Lung (tissue), 12 donors: ENCODE data around the gene MAP7. TPM values are rescaled to one million over a fixed set of nuclear protein-coding genes. Genes with fewer than 3 reads are reported as not detected.
"Not testable (repeated sequence)": the region's sequence is repeated elsewhere in the genome, so short reads cannot be mapped to it uniquely, and the experiment has no call there.

Experiments used
- ATAC-seq: fragments of 200-7000 bp; cut with Tn5 transposase; one replicate; pipeline ENCODE4 v1.9.1; 2020; ENCODE audit warnings: moderate number of reproducible peaks; ENCODE audit not compliant: insufficient read depth, low FRiP score
- DNase-seq, 3 donors: peaks; one replicate each; pipeline ENCODE4 v3.0.0-alpha.2; 2013 to 2017
- H3K27ac ChIP-seq, 2 donors: one replicate each; pipeline ENCODE4 v1.5.1; 2013; ENCODE audit warnings: mild to moderate bottlenecking in 2 of 2, moderate library complexity in 2 of 2, control low read depth in 1 of 2, inconsistent platforms in 1 of 2, low read depth in 1 of 2, low read length in 1 of 2
- H3K27me3 ChIP-seq, 3 donors: one replicate each; pipeline ENCODE4 v1.5.1; 2013; ENCODE audit warnings: low read length in 2 of 3; ENCODE audit not compliant: control insufficient read depth in 3 of 3, insufficient read depth in 3 of 3
- H3K36me3 ChIP-seq, 4 donors: one replicate each; pipeline ENCODE4 v1.5.1; 2013; ENCODE audit warnings: low read length in 4 of 4, mild to moderate bottlenecking in 1 of 4, moderate library complexity in 1 of 4; ENCODE audit not compliant: control insufficient read depth in 4 of 4, insufficient read depth in 4 of 4
- H3K4me1 ChIP-seq, 5 donors: one replicate each; pipeline ENCODE4 v1.5.1; 2013; ENCODE audit warnings: low read length in 5 of 5, mild to moderate bottlenecking in 2 of 5, moderate library complexity in 1 of 5; ENCODE audit not compliant: control insufficient read depth in 5 of 5, insufficient read depth in 5 of 5
- H3K4me3 ChIP-seq: one replicate; pipeline ENCODE4 v1.5.1; 2013; ENCODE audit warnings: mild to moderate bottlenecking, control low read depth, moderate library complexity
- H3K9ac ChIP-seq, 2 donors: one replicate each; pipeline ENCODE4 v1.5.1; 2013; ENCODE audit warnings: low read length in 2 of 2, control low read depth in 1 of 2; ENCODE audit not compliant: insufficient read depth in 1 of 2
- H3K9me3 ChIP-seq, 4 donors: one replicate each; pipeline ENCODE4 v1.5.1; 2013; ENCODE audit warnings: low read length in 3 of 4, mild to moderate bottlenecking in 1 of 4, moderate library complexity in 1 of 4; ENCODE audit not compliant: control insufficient read depth in 4 of 4, insufficient read depth in 3 of 4
- WGBS, 2 donors: extraction: QIAGEN DNeasy Blood & Tissue Kit; methylation state at CpG; one replicate each; pipeline ENCODE4 v1.1.7; 2013; 5-methylcytosine and 5-hydroxymethylcytosine counted together
- polyA plus RNA-seq, 2 donors: library from polyadenylated mRNA; stranded (reverse); fragments of 200-250 nt; gene quantifications; one replicate each; pipeline ENCODE4 v1.2.1, GENCODE V29; 2013
- total RNA-seq, 2 donors: library from RNA; depleted of rRNA in 1 of 2; stranded (reverse); fragments of >200 nt in 1 of 2; gene quantifications; one replicate each; pipeline ENCODE4 v1.2.1, GENCODE V29; 2014 to 2021
- TF ChIP-seq, protein P1 (sequence below): IDR thresholded peaks from 2 replicates; pipeline ENCODE4 v1.5.1; 2012; ENCODE audit warnings: mild to moderate bottlenecking; ENCODE audit errors: control extremely low read depth, extremely low read depth
- donor health status: control.
- donor health status: control.
- donor health status: Bipolar disorder and iron deficiency.
- donor health status: healthy.
- donor health status: DM: yes; HTN: yes; CAD: no.

The MAP7 gene
- total and polyA plus RNA-seq, 4 donors = 8.4 to 23.4 (median 12.3) TPM

DNA sequence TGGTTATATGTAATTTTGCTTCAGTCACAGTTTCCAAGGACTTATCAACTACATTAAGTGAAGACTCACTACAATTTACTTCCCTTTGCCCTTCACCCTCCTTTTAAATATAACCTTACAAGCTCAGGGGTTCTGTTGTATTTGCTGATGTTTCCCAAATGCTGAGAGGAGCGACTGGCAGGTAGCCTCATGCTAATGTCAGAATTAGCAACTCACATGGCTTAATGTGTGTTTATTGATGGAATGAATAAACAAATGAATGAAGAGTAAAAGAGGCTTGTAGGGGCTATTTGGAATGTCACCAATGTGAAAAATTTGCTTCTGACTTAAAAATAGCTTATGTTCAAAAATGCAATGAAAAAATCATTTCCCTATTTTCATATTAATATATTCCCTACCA, 41.4 kb upstream of the MAP7 start:
- 87 to 91% methylated on average over 1 of the region's 1 CpG for WGBS, 2 donors
- peaks cover 0 to 24% (median 7%) of the 10 kb centered on the region in 4 donors for H3K36me3 ChIP-seq
- ATAC-seq (no peak), DNase-seq (no peak)
- peaks cover 0 to 2% (median 0%) of the 10 kb centered on the region in 5 donors for H3K4me1 ChIP-seq
- H3K27me3 ChIP-seq = no peaks in the 10 kb centered on the region
- TF ChIP-seq, protein P1, sequence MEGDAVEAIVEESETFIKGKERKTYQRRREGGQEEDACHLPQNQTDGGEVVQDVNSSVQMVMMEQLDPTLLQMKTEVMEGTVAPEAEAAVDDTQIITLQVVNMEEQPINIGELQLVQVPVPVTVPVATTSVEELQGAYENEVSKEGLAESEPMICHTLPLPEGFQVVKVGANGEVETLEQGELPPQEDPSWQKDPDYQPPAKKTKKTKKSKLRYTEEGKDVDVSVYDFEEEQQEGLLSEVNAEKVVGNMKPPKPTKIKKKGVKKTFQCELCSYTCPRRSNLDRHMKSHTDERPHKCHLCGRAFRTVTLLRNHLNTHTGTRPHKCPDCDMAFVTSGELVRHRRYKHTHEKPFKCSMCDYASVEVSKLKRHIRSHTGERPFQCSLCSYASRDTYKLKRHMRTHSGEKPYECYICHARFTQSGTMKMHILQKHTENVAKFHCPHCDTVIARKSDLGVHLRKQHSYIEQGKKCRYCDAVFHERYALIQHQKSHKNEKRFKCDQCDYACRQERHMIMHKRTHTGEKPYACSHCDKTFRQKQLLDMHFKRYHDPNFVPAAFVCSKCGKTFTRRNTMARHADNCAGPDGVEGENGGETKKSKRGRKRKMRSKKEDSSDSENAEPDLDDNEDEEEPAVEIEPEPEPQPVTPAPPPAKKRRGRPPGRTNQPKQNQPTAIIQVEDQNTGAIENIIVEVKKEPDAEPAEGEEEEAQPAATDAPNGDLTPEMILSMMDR = no peak
- H3K9me3 ChIP-seq = no peaks in the 10 kb centered on the region
- no peak overlapping the region for H3K4me3 ChIP-seq
- no peak overlapping the region for H3K9ac ChIP-seq
- H3K27ac ChIP-seq = no peak overlapping the region

GRCh38 chr6:136590846-136591245, 40.6 kb upstream of the MAP7 start:
- DNase-seq, H3K9me3 ChIP-seq, H3K27ac ChIP-seq, H3K4me1 ChIP-seq, H3K4me3 ChIP-seq, H3K27me3 ChIP-seq, H3K9ac ChIP-seq, ATAC-seq: not testable (repeated sequence)
- H3K36me3 ChIP-seq = peaks cover 0 to 20% (median 7%) of the 10 kb centered on the region in 4 donors
- 97 to 100% methylated on average over 2 of the region's 2 CpGs for WGBS, 2 donors

GRCh38 chr6:136587527-136587926, 37.3 kb upstream of the MAP7 start:
- Histone ChIP-seq H3K9me3 (no peaks in the 10 kb centered on the region), H3K4me3 (no peak overlapping the region), H3K27ac (peak overlapping the region in 1 of 2 donors; percentile 45), H3K27me3 (no peaks in the 10 kb centered on the region), H3K9ac (no peak overlapping the region), H3K36me3 (peaks cover 0 to 20% (median 7%) of the 10 kb centered on the region in 4 donors), H3K4me1 (peaks cover 0 to 6% (median 0%) of the 10 kb centered on the region in 5 donors)
- TF ChIP-seq, protein P1 = no peak
- 98 to 100% methylated on average over 1 of the region's 1 CpG for WGBS, 2 donors
- DNase-seq (no peak), ATAC-seq (no peak)

DNA sequence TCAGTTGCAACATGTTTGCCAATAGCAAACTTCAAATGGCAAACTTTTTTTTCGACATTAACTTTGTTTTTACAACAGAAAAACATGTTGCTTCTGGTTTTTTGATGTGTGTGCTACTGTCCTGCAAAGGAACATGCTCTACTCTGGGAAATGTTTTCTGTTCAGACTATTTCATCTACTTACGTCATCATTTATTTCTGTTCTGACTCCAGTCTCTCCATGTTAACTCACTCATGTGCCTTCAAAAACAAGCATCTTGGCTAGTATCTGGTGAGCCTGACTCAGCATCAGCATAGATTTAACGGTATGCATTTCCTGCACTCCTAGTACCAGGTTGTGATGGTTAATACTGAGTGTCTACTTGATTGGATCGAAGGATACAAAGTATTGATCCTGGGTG, 36.1 kb upstream of the MAP7 start:
- Histone ChIP-seq H3K4me1 (peaks cover 0 to 6% (median 0%) of the 10 kb centered on the region in 5 donors), H3K36me3 (peaks cover 0 to 19% (median 3%) of the 10 kb centered on the region in 4 donors), H3K4me3 (no peak overlapping the region), H3K27me3 (no peaks in the 10 kb centered on the region), H3K9me3 (no peaks in the 10 kb centered on the region), H3K27ac (peak overlapping the region in 1 of 2 donors; percentile 45), H3K9ac (no peak overlapping the region)
- WGBS, 2 donors = 64 to 73% methylated on average over 4 of the region's 4 CpGs
- ATAC-seq (no peak), DNase-seq (no peak)
- TF ChIP-seq, protein P1 = no peak

- not testable (repeated sequence) for H3K9ac ChIP-seq, ATAC-seq, DNase-seq, H3K4me1 ChIP-seq, H3K9me3 ChIP-seq, H3K4me3 ChIP-seq, H3K27ac ChIP-seq, H3K27me3 ChIP-seq
- peaks cover 0 to 19% (median 3%) of the 10 kb centered on the region in 4 donors for H3K36me3 ChIP-seq
- WGBS, 2 donors = 98% methylated on average over 2 of the region's 2 CpGs
These were observed 35.3 kb upstream of the MAP7 start for GRCh38 chr6:136585523-136585922.

- ATAC-seq, H3K4me1 ChIP-seq, H3K9ac ChIP-seq, H3K27me3 ChIP-seq, H3K4me3 ChIP-seq, DNase-seq, H3K27ac ChIP-seq, H3K9me3 ChIP-seq: not testable (repeated sequence)
- peaks cover 0 to 18% (median 3%) of the 10 kb centered on the region in 4 donors for H3K36me3 ChIP-seq
- 89 to 92% methylated on average over 5 of the region's 5 CpGs for WGBS, 2 donors
These were observed 34.1 kb upstream of the MAP7 start for GRCh38 chr6:136584290-136584689.
